Measurements from ENCODE around the gene ELAVL1. TPM values are rescaled to one million over a fixed set of nuclear protein-coding genes. Genes with fewer than 3 reads are reported as not detected.
A peak's percentile ranks its signal among the peaks of the same experiment; 100 is the strongest.

ELAVL1 gene
- total and polyA plus RNA-seq, 9 of the 15 experiments (the other 6 are each of a cell fraction or from before 2014, with no cell fraction given), result 4.3 to 172 (median 69.2) TPM

GRCh38 chr19:8050274-8051096, 45.0 kb upstream of the ELAVL1 start (continued):
- TF ChIP-seq BRF1 (IDR thresholded peaks at IDR 0.05; ENCODE audit: borderline replicate concordance, extremely low read depth, insufficient read length) (no peak), ZNF57 (CRISPR knock-in tag; IDR thresholded peaks at IDR 0.05) (no peak), EP300 (IDR thresholded peaks at IDR 0.05; ENCODE audit: low read length) (no peak), CBX3 (IDR thresholded peaks at IDR 0.05; ENCODE audit: borderline replicate concordance in 1 of 2, low read length in 2 of 2) (peak in 1 of 2 experiments; percentile 5; a peak in 1 of 3 replicates), NR4A1 (CRISPR knock-in tag; IDR thresholded peaks at IDR 0.05) (no peak), NR4A1 (tag; IDR thresholded peaks at IDR 0.05) (no peak), ZNF274 (IDR thresholded peaks at IDR 0.05; ENCODE audit: borderline replicate concordance, low read depth, low read length) (no peak), CBX5 (IDR thresholded peaks at IDR 0.05; ENCODE audit: borderline replicate concordance, low read depth) (no peak), ZNF644 (tag; IDR thresholded peaks at IDR 0.05; ENCODE audit: low read depth) (no peak), MITF (IDR thresholded peaks at IDR 0.05) (no peak), DLX4 (CRISPR knock-in tag; IDR thresholded peaks at IDR 0.05) (no peak), ZNF655 (CRISPR knock-in tag; IDR thresholded peaks at IDR 0.05) (no peak), POLR2H (tag; IDR thresholded peaks at IDR 0.05; ENCODE audit: low read depth) (no peak), MTA1 (IDR thresholded peaks at IDR 0.05; ENCODE audit: borderline replicate concordance) (0 out of 2 replicates have a peak, but pooled peaks have one; percentile 16), TAL1 (IDR thresholded peaks at IDR 0.05) (0 out of 2 replicates have a peak, but pooled peaks have one; percentile 15), ZNF408 (CRISPR knock-in tag; IDR thresholded peaks at IDR 0.05; ENCODE audit: low read depth) (no peak), BMI1 (IDR thresholded peaks at IDR 0.05; ENCODE audit: low read length) (no peak), RFX1 (IDR thresholded peaks at IDR 0.05) (no peak), TEAD2 (tag; IDR thresholded peaks at IDR 0.05) (no peak), CC2D1A (IDR thresholded peaks at IDR 0.05) (no peak), HDAC2 (IDR thresholded peaks at IDR 0.05) (peak; percentile 58; the same call in 1 of the 2 replicates), PCBP1 (IDR thresholded peaks at IDR 0.05; ENCODE audit: low read depth, low read length, poor library complexity, severe bottlenecking) (peak; percentile 74), SMARCA5 (IDR thresholded peaks at IDR 0.05) (no peak), MEF2D (tag; conservative IDR thresholded peaks at IDR 0.05; ENCODE audit: low read depth) (no peak), MCM3 (IDR thresholded peaks at IDR 0.05) (no peak), DIDO1 (tag; IDR thresholded peaks at IDR 0.05; ENCODE audit: low read depth) (no peak)
- TF ChIP-seq, protein P1, sequence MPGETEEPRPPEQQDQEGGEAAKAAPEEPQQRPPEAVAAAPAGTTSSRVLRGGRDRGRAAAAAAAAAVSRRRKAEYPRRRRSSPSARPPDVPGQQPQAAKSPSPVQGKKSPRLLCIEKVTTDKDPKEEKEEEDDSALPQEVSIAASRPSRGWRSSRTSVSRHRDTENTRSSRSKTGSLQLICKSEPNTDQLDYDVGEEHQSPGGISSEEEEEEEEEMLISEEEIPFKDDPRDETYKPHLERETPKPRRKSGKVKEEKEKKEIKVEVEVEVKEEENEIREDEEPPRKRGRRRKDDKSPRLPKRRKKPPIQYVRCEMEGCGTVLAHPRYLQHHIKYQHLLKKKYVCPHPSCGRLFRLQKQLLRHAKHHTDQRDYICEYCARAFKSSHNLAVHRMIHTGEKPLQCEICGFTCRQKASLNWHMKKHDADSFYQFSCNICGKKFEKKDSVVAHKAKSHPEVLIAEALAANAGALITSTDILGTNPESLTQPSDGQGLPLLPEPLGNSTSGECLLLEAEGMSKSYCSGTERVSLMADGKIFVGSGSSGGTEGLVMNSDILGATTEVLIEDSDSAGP (CRISPR knock-in tag; IDR thresholded peaks at IDR 0.05), result no peak
